ENCODE measurements around the gene CEP295NL. TPM values are rescaled to one million over a fixed set of nuclear protein-coding genes. Genes with fewer than 3 reads are reported as not detected.

The CEP295NL gene
- total RNA-seq, 1 donor from 2014 or later, result 1.6 TPM

DNA sequence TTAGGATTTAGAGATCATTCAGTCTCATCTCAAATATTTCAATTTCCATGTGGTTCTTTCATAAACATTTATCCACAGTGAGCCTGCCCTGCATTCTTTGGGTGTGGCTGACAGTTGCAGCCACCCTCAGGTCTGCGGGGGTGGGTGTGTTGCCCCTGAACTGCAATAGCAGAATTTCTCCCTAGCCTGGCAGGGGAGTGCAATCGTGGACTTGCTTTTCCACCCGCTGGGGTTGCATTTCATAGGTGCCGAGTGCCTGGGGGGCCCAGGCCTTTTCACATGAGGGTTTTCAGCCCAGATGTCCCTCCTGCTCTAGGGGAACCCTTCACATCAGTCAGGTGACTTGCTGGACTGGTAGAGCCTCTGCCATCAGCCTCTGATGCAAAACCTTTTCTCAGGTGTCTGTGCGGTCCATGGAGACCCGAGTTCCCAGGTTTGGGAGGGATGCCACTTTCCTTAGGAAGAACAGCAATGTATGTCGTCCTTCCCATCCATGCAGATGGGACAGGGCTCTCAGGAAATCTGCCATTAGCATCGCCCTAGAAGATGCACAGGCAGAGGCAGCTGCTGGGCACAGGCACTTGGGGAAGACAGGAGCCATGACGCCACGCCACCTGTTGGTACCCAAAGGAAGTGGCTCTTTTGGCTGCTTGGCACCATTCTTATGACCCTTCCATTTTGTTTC lies 60.0 kb downstream of the CEP295NL start:
- no peaks in the 10 kb centered on the region for H3K36me3 ChIP-seq (ENCODE audit: control insufficient read depth in 3 of 3, insufficient read depth in 3 of 3, low read length in 3 of 3)
- no peak overlapping the region for H3K9ac ChIP-seq (ENCODE audit: low read depth in 1 of 3, low read length in 3 of 3)
- peaks cover 20 to 22% (median 21%) of the 10 kb centered on the region in 3 donors for H3K4me1 ChIP-seq (ENCODE audit: control insufficient read depth in 3 of 3, insufficient read depth in 3 of 3, low read length in 3 of 3)
- no peak overlapping the region for H3K27ac ChIP-seq (ENCODE audit: low read depth, low read length)
- no peak overlapping the region for H3K4me3 ChIP-seq (ENCODE audit: low read length in 3 of 3)
- H3K9me3 ChIP-seq (ENCODE audit: control insufficient read depth in 3 of 3, low read length in 3 of 3), result no peaks in the 10 kb centered on the region
- H3K27me3 ChIP-seq (ENCODE audit: control insufficient read depth in 3 of 3, insufficient read depth in 3 of 3, low read length in 3 of 3), result no peaks in the 10 kb centered on the region

DNA sequence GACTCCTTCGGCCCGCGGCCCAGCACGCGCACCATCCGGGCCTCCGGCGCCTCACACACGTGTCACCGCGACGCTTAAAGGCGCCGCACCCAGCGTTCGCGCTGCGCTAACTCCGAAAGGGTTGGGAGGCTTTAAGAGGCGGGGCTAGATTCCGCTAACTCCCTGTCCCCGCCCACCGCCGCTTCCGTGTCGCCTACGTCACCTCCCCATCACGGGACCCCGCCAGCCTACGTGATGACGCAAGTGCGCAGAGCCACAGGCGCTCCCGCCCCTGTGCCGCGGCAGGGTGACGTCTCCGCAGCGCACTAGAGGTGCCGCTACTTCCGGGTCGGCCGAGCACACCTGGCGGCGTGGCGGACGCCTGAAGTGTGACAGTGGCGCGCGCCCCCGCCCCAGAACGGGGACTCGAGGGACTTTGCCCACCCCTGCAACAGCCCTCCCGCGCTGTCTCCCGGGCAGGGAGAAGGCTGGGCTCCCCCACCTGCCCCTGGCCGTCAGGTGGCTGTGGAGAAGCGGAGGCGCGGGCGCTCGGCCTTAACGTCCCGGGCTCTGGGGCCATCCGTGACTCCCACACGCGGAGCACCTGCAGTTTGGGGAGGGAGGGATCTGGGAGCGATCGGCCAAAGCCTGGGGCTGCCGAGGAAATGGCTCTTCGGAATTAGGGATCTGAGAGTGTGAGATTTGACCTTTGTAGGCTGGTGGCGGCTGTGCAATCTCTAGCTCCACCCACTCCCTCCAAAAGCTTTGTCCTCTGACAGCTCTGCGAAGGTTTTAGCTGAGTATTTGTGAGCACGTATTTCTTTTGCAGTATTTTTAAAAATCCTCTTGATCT lies 62.0 kb downstream of the CEP295NL start, which contains the start of gene USP36:
USP36 (minus strand) TSS at position 35 of the 832 bp plus-strand sequence. CDS start 4,451 bp downstream, outside the sequence.
- peak within 1 kb of the TSS; percentile 95 to 99 (median 97) for H3K9ac ChIP-seq (ENCODE audit: low read depth in 1 of 3, low read length in 3 of 3)
- H3K4me3 ChIP-seq (ENCODE audit: low read length in 3 of 3), result peak within 1 kb of the TSS; percentile 77 to 94 (median 85)
- H3K27me3 ChIP-seq (ENCODE audit: control insufficient read depth in 3 of 3, insufficient read depth in 3 of 3, low read length in 3 of 3), result no peaks in the 10 kb centered on the region
- peaks cover 21 to 24% (median 22%) of the 10 kb centered on the region in 3 donors for H3K4me1 ChIP-seq (ENCODE audit: control insufficient read depth in 3 of 3, insufficient read depth in 3 of 3, low read length in 3 of 3)
- H3K9me3 ChIP-seq (ENCODE audit: control insufficient read depth in 3 of 3, low read length in 3 of 3), result no peaks in the 10 kb centered on the region
- peaks cover 13 to 19% (median 15%) of the 10 kb centered on the region in 3 donors for H3K36me3 ChIP-seq (ENCODE audit: control insufficient read depth in 3 of 3, insufficient read depth in 3 of 3, low read length in 3 of 3)
- H3K27ac ChIP-seq (ENCODE audit: low read depth, low read length), result peak within 1 kb of the TSS; percentile 99

Other genes starting within 250 kb of the CEP295NL start
- 17.7 TPM for gene CYTH1, start 120.9 kb downstream of the CEP295NL start, total RNA-seq
- gene USP36, start 62.4 kb downstream of the CEP295NL start, total RNA-seq, result 25.6 TPM
- 39.7 TPM for gene TIMP2, start 22.2 kb upstream of the CEP295NL start, total RNA-seq
- gene LGALS3BP, start 76.7 kb upstream of the CEP295NL start, total RNA-seq, result 55.8 TPM
- gene CANT1, start 106.6 kb upstream of the CEP295NL start, total RNA-seq, result 21.9 TPM
- 6.8 TPM for gene C1QTNF1, start 121.0 kb upstream of the CEP295NL start, total RNA-seq
- 12.5 TPM for gene ENGASE, start 171.6 kb upstream of the CEP295NL start, total RNA-seq